Transverse colon (tissue), 4 donors: ENCODE results near the gene HSF2BP. TPM values are rescaled to one million over a fixed set of nuclear protein-coding genes. Genes with fewer than 3 reads are reported as not detected.
A peak's percentile ranks its signal among the peaks of the same experiment; 100 is the strongest.

ENCODE experiments used
- DNase-seq: peaks from one replicate; pipeline ENCODE4 v3.0.0-alpha.2; 2019
- H3K27ac ChIP-seq, 4 donors: fragments of 200-600 bp; sonication (generic); 2 replicates each; pipeline ENCODE4 v1.5.1; 2016 to 2018; ENCODE audit warnings: inconsistent platforms in 4 of 4
- H3K27me3 ChIP-seq: fragments of 200-600 bp; sonication (generic); 2 replicates; pipeline ENCODE4 v1.5.1; 2017; ENCODE audit warnings: inconsistent platforms
- H3K36me3 ChIP-seq, 4 donors: fragments of 200-600 bp; sonication (generic); 2 replicates each; pipeline ENCODE4 v1.5.1; 2017 to 2019; ENCODE audit warnings: inconsistent platforms in 4 of 4
- H3K4me1 ChIP-seq, 4 donors: fragments of 200-600 bp; sonication (generic); 2 replicates each; pipeline ENCODE4 v1.5.1; 2017 to 2020; ENCODE audit warnings: inconsistent platforms in 4 of 4
- H3K4me3 ChIP-seq, 4 donors: fragments of 200-600 bp; sonication (generic); 1 replicate in 1 of 4; 2 replicates in 3 of 4; pipeline versions ENCODE4 v1.5.1 to v1.6.1; 2017 to 2019; ENCODE audit warnings: inconsistent platforms in 4 of 4
- H3K9me3 ChIP-seq, 2 donors: fragments of 200-600 bp; sonication (generic); 2 replicates each; pipeline ENCODE4 v1.5.1; 2017 to 2019; ENCODE audit warnings: inconsistent platforms in 2 of 2
- CTCF ChIP-seq, 5 experiments: fragments of 200-600 bp in 3 of 5; fragments of 450-650 bp in 2 of 5; sonication (generic) in 3 of 5; IDR thresholded peaks; 1 replicate in 2 of 5; 2 replicates in 3 of 5; pipeline ENCODE4 v1.5.1; 2016 to 2017; ENCODE audit warnings: antibody characterized with exemption in 5 of 5, inconsistent platforms in 3 of 5, mild to moderate bottlenecking in 2 of 5, moderate library complexity in 1 of 5
- EP300 ChIP-seq: sonication (generic); formaldehyde crosslinking; IDR thresholded peaks from one replicate; pipeline ENCODE4 v1.6.1; 2017; ENCODE audit warnings: antibody characterized with exemption, low read depth
- POLR2A ChIP-seq: fragments of 450-650 bp; IDR thresholded peaks from one replicate; pipeline ENCODE4 v1.6.1; 2016; ENCODE audit warnings: antibody characterized with exemption, mild to moderate bottlenecking, moderate library complexity
- POLR2AphosphoS5 ChIP-seq, 3 donors: sonication (generic); formaldehyde crosslinking; IDR thresholded peaks; one replicate each; pipeline ENCODE4 v1.6.1; 2016; ENCODE audit warnings: antibody characterized with exemption in 3 of 3
- WGBS, 2 donors: methylation state at CpG; one replicate each; pipeline ENCODE4 v1.1.5; 2018; ENCODE audit warnings: low coverage in 1 of 2; 5-methylcytosine and 5-hydroxymethylcytosine counted together
- in situ Hi-C, 4 donors: fragments of 200-750 bp; cut with MboI; loops; one replicate each; pipeline versions ENCODE4 v1.15.0 to v1.15.1; 2017; ENCODE audit warnings: low sequenced_read_pairs in 3 of 4, low pct_ligation_motif_present in 1 of 4, low pct_unique_long_range_greater_than_20kb in 1 of 4
- intact Hi-C: fragments of 100-400 bp; cut with DNase I; formaldehyde crosslinking; loops from one replicate; pipeline ENCODE4 v1.15.1; 2023; ENCODE audit warnings: low total_unique reads
- total RNA-seq, 4 donors: library from RNA; depleted of rRNA; stranded (reverse); fragments of >200 nt; gene quantifications; one replicate each; pipeline ENCODE4 v1.1.0, GENCODE V29; 2016

Gene HSF2BP
- total RNA-seq, 4 donors from 2014 or later: 0.48 to 0.82 TPM; not detected in 2

- in situ Hi-C loops (no loop called here), intact Hi-C loops (no loop called here)
- H3K27ac ChIP-seq: peak overlapping the region; percentile 54 to 74 (median 62)
- H3K4me1 ChIP-seq: peaks cover 0 to 16% (median 8%) of the 10 kb centered on the region in 4 donors
- TF ChIP-seq POLR2AphosphoS5 (IDR thresholded peaks at IDR 0.05): no peak
- no peak for TF ChIP-seq EP300
- TF ChIP-seq POLR2A: no peak
- no peak for TF ChIP-seq CTCF (IDR thresholded peaks at IDR 0.05)
- DNase-seq: no peak
- no peaks in the 10 kb centered on the region for H3K9me3 ChIP-seq
- WGBS, 2 donors: 7 to 9% methylated on average over 4 of the region's 4 CpGs
- no peaks in the 10 kb centered on the region for H3K36me3 ChIP-seq
- H3K27me3 ChIP-seq: no peaks in the 10 kb centered on the region
- peak overlapping the region in 1 of 4 donors; percentile 12 for H3K4me3 ChIP-seq
Measured at GRCh38 chr21:43645976-43646375, 13.3 kb downstream of the HSF2BP start.

GRCh38 chr21:43645136-43645891, 14.0 kb downstream of the HSF2BP start:
- peak overlapping the region in 1 of 4 donors; percentile 12 for H3K4me3 ChIP-seq
- 18 to 32% methylated on average over 9 to 12 of the region's 12 CpGs for WGBS, 2 donors
- H3K27me3 ChIP-seq: no peaks in the 10 kb centered on the region
- intact Hi-C loops (no loop called here), in situ Hi-C loops (no loop called here)
- no peaks in the 10 kb centered on the region for H3K36me3 ChIP-seq
- H3K4me1 ChIP-seq: peaks cover 0 to 16% (median 8%) of the 10 kb centered on the region in 4 donors
- H3K9me3 ChIP-seq: no peaks in the 10 kb centered on the region
- DNase-seq: peak; percentile 67
- H3K27ac ChIP-seq: peak overlapping the region; percentile 54 to 74 (median 62)
- TF ChIP-seq CTCF (IDR thresholded peaks at IDR 0.05): peak; percentile 31 to 60 (median 48)
- no peak for TF ChIP-seq EP300

- WGBS, 2 donors: 74% methylated on average over 4 to 6 of the region's 6 CpGs
- H3K36me3 ChIP-seq: no peaks in the 10 kb centered on the region
- DNase-seq: no peak
- H3K4me3 ChIP-seq: no peak overlapping the region
- intact Hi-C loops: no loop called here
- H3K4me1 ChIP-seq: peaks cover 0 to 21% (median 10%) of the 10 kb centered on the region in 4 donors
- TF ChIP-seq EP300: no peak
- no peak for TF ChIP-seq POLR2A
- no peak for TF ChIP-seq POLR2AphosphoS5 (IDR thresholded peaks at IDR 0.05)
- no peak for TF ChIP-seq CTCF (IDR thresholded peaks at IDR 0.05)
- no peaks in the 10 kb centered on the region for H3K9me3 ChIP-seq
- in situ Hi-C loops: no loop called here
- no peaks in the 10 kb centered on the region for H3K27me3 ChIP-seq
- peak overlapping the region in 1 of 4 donors; percentile 3 for H3K27ac ChIP-seq
Measured at GRCh38 chr21:43644609-43645008, 14.7 kb downstream of the HSF2BP start.

GRCh38 chr21:43644071-43644470, 15.2 kb downstream of the HSF2BP start:
- DNase-seq: no peak
- WGBS, 2 donors: 86 to 95% methylated on average over 2 to 4 of the region's 4 CpGs
- no peak for TF ChIP-seq POLR2AphosphoS5 (IDR thresholded peaks at IDR 0.05)
- no peak for TF ChIP-seq EP300
- no peak for TF ChIP-seq POLR2A
- Histone ChIP-seq H3K27me3 (no peaks in the 10 kb centered on the region), H3K36me3 (no peaks in the 10 kb centered on the region), H3K27ac (no peak overlapping the region), H3K4me3 (no peak overlapping the region), H3K4me1 (peaks cover 0 to 21% (median 10%) of the 10 kb centered on the region in 4 donors), H3K9me3 (no peaks in the 10 kb centered on the region)
- in situ Hi-C loops: no loop called here
- intact Hi-C loops: no loop called here
